Measurements from ENCODE around the gene EBF3.

Gene EBF3

DNA sequence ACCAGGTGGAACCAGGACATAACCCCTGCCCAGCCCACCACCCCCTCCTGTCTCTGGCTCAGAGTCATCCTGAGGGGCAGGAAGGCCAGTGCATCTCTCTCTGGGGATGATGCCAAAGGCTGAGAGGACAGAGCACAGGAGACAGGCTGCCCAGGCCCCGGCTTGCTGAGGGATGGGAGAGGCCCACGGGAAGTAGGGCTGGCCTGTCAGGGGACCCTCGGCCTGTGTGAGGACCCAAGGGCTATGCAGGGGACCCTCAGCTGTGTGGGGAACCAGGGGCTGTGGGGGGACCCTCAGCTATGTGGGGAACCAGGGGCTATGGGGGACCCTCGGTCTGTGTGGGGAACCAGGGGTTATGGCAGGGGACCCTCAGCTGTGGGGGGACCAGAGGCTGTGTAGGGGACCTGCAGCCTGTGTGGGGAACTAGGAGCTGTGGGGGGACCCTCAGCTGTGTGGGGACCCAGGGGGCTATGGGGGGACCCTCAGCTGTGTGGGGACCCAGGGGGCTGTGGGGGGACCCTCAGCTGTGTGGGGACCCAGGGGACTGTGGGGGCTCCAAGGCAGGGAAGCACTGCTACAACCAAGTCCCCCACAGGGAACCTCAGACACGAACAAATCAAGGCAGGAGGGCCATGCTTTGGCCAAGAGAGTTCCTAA lies 27.7 kb downstream of the EBF3 start:
- ChIA-PET POLR2A (no interaction called here), CTCF (interaction anchor here (1.5 kb wide), 1 partner anchor 10 kb away, joined by 3 read pairs; no protein-coding TSS in a partner anchor)
- DNase-seq (ENCODE audit: extremely low spot score) = no peak
- TF ChIP-seq, protein P1, sequence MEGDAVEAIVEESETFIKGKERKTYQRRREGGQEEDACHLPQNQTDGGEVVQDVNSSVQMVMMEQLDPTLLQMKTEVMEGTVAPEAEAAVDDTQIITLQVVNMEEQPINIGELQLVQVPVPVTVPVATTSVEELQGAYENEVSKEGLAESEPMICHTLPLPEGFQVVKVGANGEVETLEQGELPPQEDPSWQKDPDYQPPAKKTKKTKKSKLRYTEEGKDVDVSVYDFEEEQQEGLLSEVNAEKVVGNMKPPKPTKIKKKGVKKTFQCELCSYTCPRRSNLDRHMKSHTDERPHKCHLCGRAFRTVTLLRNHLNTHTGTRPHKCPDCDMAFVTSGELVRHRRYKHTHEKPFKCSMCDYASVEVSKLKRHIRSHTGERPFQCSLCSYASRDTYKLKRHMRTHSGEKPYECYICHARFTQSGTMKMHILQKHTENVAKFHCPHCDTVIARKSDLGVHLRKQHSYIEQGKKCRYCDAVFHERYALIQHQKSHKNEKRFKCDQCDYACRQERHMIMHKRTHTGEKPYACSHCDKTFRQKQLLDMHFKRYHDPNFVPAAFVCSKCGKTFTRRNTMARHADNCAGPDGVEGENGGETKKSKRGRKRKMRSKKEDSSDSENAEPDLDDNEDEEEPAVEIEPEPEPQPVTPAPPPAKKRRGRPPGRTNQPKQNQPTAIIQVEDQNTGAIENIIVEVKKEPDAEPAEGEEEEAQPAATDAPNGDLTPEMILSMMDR (IDR thresholded peaks at IDR 0.05; ENCODE audit: control extremely low read depth, extremely low read depth, low read depth, missing control alignments) = no peak

- ChIA-PET POLR2A (no interaction called here), CTCF (no interaction called here)
- TF ChIP-seq, protein P1 (IDR thresholded peaks at IDR 0.05; ENCODE audit: control extremely low read depth, extremely low read depth, low read depth, missing control alignments) = no peak
- no peak for DNase-seq (ENCODE audit: extremely low spot score)
Measured at GRCh38 chr10:129935867-129936152, 28.3 kb downstream of the EBF3 start.

GRCh38 chr10:129935102-129935866 lies 28.8 kb downstream of the EBF3 start:
- CTCF ChIA-PET = interaction anchor here (1.7 kb wide), 1 partner anchor 15 kb away, joined by 5 read pairs; no protein-coding TSS in a partner anchor

DNA sequence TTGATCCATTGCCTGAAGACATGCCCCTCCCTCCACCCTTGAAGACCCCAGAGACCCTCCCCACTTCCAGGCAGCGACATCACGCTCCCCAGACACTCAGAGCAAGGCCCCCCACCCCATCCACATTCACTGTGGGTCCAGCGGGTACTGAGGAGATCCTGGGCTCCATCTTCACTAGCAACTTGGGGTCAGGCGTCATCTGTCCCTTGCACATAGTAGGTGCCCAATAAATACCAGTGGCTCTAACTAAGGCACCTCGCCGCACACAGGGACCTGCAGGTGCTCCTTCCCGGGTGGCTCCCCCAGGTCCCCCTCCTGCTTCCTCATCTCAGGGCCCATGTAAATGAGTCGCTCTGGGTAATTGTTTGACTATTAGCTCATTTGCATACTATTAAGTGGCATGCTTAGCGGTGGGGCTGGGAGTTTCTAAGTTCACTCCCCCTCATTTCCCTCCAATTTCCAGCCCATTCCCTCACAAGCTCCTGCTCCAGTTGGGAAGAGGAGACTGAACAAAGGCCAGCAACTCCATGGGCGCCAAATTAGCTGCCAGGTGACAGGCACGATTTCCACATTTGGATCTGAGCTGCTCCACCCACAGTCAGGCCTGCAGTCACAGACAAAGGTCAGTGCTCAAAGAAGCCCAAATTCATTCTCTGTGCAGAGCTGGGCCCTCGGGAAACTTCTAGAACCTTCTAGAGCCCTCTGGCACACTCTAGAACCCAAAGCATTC lies 29.7 kb downstream of the EBF3 start:
- POLR2A ChIA-PET = no interaction called here
- TF ChIP-seq, protein P1 (IDR thresholded peaks at IDR 0.05; ENCODE audit: control extremely low read depth, extremely low read depth, low read depth, missing control alignments) = no peak
- CTCF ChIA-PET = interaction anchor here (0.7 to 1.7 kb wide), 3 partner anchors 14 to 46 kb away, joined by 3 to 5 read pairs (median 3); no protein-coding TSS in a partner anchor
- no peak for DNase-seq (ENCODE audit: extremely low spot score)

More at GRCh38 chr10:129935102-129935866, 28.8 kb downstream of the EBF3 start:
- POLR2A ChIA-PET = no interaction called here
- TF ChIP-seq, protein P1 (IDR thresholded peaks at IDR 0.05; ENCODE audit: control extremely low read depth, extremely low read depth, low read depth, missing control alignments) = no peak
- DNase-seq (ENCODE audit: extremely low spot score) = no peak

GRCh38 chr10:129933456-129934092 lies 30.5 kb downstream of the EBF3 start:
- TF ChIP-seq, protein P1 (IDR thresholded peaks at IDR 0.05; ENCODE audit: control extremely low read depth, extremely low read depth, low read depth, missing control alignments) = no peak
- POLR2A ChIA-PET = no interaction called here
- CTCF ChIA-PET = interaction anchor here (1.2 to 1.7 kb wide), 2 partner anchors 17 to 45 kb away, joined by 3 to 5 read pairs; no protein-coding TSS in a partner anchor
- DNase-seq (ENCODE audit: extremely low spot score) = no peak
